Occipital lobe (tissue), 2 donors: ENCODE data around the gene NLRP4. TPM values are rescaled to one million over a fixed set of nuclear protein-coding genes. Genes with fewer than 3 reads are reported as not detected.
"Not testable (repeated sequence)": the region's sequence is repeated elsewhere in the genome, so short reads cannot be mapped to it uniquely, and the experiment has no call there.

Source experiments
- DNase-seq: peaks from one replicate; lab custom pipeline; 2025; lab: John Stamatoyannopoulos, UW
- total RNA-seq: library from RNA; depleted of rRNA; stranded (reverse); fragments of >200 nt; gene quantifications from one replicate; pipeline ENCODE4 v1.2.3, GENCODE V29; 2014

Gene NLRP4
- total RNA-seq, 1 donor from 2014 or later: under 0.01 TPM

- no peak for DNase-seq
Measured at GRCh38 chr19:55877211-55877610, 40.9 kb downstream of the NLRP4 start.

GRCh38 chr19:55882626-55883025 is 46.3 kb downstream of the NLRP4 start:
- no peak for DNase-seq

DNA sequence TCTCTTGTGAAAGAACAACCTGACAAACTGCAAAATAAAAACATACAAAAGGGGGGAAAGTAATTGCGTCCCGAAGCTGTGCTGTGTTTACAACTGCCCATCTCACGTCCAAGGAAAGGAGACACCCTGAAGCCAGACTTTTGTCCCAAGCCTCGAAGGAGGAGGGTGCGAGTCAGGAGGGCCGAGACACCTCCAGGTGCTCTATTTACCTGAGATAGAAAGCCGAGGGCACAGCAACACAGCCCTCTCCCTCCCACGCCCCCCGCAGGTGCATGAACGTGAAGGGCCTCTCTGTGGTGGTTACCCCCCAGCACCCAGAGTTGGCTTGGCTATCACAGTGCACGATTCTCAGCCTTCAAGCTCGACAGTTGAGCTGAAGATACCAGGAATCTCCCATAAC is 62.6 kb downstream of the NLRP4 start:
- no peak for DNase-seq

GRCh38 chr19:55901369-55902079 is 65.2 kb downstream of the NLRP4 start:
- DNase-seq: no peak

DNA sequence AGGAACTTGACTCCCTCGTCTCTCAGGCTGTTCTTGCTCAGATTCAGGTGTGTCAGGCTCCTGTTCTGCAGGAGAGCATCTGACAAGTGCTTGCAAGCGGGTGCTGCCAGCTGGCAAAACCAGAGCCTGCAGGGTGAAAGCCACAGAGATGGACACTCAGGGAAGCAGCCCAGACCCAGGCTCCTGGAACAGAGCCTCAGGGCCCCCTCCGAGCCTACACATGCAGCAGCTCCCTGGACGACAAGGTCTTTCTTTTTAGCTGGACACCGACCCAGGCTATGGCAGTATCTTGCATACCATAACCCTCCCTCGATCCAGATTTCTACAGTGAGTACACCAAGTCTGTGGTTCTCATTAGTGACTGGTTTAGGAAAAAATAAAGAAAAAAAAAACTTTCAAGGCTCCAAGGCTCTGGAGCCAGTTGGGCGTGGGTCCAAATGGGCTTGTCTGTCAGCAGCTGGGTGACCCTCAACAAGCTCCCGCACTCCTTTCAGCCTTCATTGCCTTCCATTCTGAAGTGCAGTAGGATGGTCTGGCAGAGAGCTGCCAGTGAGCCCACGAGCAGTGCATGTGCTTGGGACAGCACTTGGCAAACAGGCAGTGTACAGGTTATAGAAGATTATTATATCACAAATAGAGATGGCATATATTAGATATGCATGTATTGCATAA is 65.9 kb downstream of the NLRP4 start:
- no peak for DNase-seq

- no peak for DNase-seq
Measured at GRCh38 chr19:55907286-55907685, 70.9 kb downstream of the NLRP4 start.

GRCh38 chr19:55907746-55908145 is 71.4 kb downstream of the NLRP4 start:
- DNase-seq: no peak

DNA sequence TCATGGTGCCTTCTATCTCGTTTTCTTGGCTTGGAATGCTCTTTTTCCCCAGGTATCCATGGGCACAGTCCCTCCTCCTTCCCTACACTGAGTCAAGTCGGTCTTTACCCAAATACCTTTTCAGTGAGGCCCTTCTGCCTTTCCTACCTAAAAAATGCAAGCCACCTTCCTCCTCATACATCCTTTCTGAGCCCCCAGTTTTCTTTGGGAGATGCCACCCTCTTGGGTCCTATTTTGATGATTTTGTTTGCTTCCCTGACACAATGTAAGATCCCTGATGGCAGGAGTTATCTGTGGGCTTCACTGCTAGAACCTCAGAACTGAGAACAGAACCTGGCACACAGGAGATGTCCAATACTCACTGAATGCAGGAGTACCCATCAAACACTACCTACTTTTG is 73.5 kb downstream of the NLRP4 start:
- no peak for DNase-seq

GRCh38 chr19:55912916-55913315 is 76.6 kb downstream of the NLRP4 start:
- DNase-seq: no peak

GRCh38 chr19:55913643-55914268 is 77.4 kb downstream of the NLRP4 start:
- DNase-seq: no peak

GRCh38 chr19:55923556-55923955 is 87.2 kb downstream of the NLRP4 start:
- DNase-seq: no peak

DNA sequence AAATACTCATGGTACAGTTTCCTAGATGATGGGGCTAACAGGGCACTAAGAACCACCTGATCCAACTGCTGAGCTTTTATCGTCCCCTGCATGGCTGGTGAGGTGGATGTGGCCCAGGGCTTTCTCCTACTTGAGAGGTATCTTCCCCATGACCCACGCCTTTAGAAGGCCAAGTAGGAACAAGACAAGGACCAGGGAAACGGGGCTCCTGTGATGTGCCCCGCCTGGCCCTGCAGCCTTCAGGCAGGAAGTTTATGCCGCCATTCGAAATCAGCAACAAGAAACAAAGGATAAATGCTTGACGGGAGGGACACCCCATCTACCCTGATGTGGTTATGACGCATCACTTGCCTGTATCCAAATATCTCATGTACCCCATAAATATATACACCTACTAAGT is 91.7 kb downstream of the NLRP4 start:
- DNase-seq: no peak

- DNase-seq: not testable (repeated sequence)
Measured at GRCh38 chr19:55929258-55929657, 92.9 kb downstream of the NLRP4 start.

DNA sequence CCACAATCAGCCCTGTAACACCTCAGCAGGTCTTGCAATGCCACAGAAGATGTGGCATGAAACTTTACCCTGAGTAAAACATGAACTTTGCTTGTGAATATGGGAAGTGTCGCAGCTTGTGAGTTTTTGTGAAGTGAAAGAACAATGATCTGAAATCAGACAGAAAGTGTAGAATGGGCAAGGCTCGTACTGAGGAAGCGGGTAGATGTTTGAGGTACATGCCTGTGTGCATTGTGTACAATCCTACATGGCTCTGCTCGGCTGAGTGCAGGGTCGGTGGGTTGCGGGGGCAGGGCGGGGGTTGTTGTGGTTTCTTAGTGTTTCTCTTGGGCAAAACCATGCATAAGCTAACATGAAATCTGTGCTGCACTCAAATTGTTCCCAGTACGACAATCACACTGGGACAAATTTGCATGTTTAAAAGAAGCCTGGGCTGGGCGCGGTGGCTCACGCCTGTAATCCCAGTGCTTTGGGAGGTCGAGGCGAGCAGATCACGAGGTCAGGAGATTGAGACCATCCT is 94.7 kb downstream of the NLRP4 start:
- DNase-seq: no peak

Other genes with a start within 250 kb of the NLRP4 start
- gene FIZ1, start 237.0 kb upstream of the NLRP4 start, total RNA-seq: 4.1 TPM
- 2.8 TPM for gene ZNF524, start 236.3 kb upstream of the NLRP4 start, total RNA-seq
- gene ZNF865, start 230.9 kb upstream of the NLRP4 start, total RNA-seq: 1.2 TPM
- 5.1 TPM for gene ZNF784, start 212.0 kb upstream of the NLRP4 start, total RNA-seq
- gene ZNF580, start 195.5 kb upstream of the NLRP4 start, total RNA-seq: 4.8 TPM
- gene ZNF581, start 192.9 kb upstream of the NLRP4 start, total RNA-seq: 5.6 TPM
- gene CCDC106, start 188.3 kb upstream of the NLRP4 start, total RNA-seq: 7.8 TPM
- gene U2AF2, start 181.5 kb upstream of the NLRP4 start, total RNA-seq: 65.8 TPM
- 20.7 TPM for gene EPN1, start 161.3 kb upstream of the NLRP4 start, total RNA-seq
- gene NLRP9, start 98.1 kb upstream of the NLRP4 start, total RNA-seq: not detected
- not detected for gene RFPL4A, start 77.4 kb upstream of the NLRP4 start, total RNA-seq
- gene RFPL4AL1, start 67.4 kb upstream of the NLRP4 start, total RNA-seq: not detected
- not detected for gene NLRP11, start 4.5 kb upstream of the NLRP4 start, total RNA-seq
- gene NLRP13, start 95.8 kb downstream of the NLRP4 start, total RNA-seq: not detected
- not detected for gene NLRP8, start 111.3 kb downstream of the NLRP4 start, total RNA-seq
- gene NLRP5, start 150.2 kb downstream of the NLRP4 start, total RNA-seq: not detected